Gastroesophageal sphincter (tissue), 4 donors: ENCODE data around the gene PRIMPOL. TPM values are rescaled to one million over a fixed set of nuclear protein-coding genes. Genes with fewer than 3 reads are reported as not detected.

Experiments used
- ATAC-seq: fragments of 150-250 bp; one replicate; pipeline ENCODE4 v1.9.1; 2016; ENCODE audit warnings: mild to moderate bottlenecking, moderate library complexity
- H3K27ac ChIP-seq, 4 donors: fragments of 200-600 bp; sonication (generic) in 3 of 4; 1 replicate in 3 of 4; 2 replicates in 1 of 4; pipeline ENCODE4 v1.5.1; 2016 to 2019
- H3K27me3 ChIP-seq: fragments of 200-600 bp; sonication (generic); one replicate; pipeline ENCODE4 v1.5.1; 2019
- H3K36me3 ChIP-seq, 2 donors: fragments of 200-600 bp; sonication (generic); one replicate each; pipeline ENCODE4 v1.5.1; 2019; ENCODE audit warnings: control low read depth in 1 of 2
- H3K4me1 ChIP-seq, 3 donors: fragments of 200-600 bp; sonication (generic); 1 replicate in 2 of 3; 2 replicates in 1 of 3; pipeline ENCODE4 v1.5.1; 2016 to 2019; ENCODE audit warnings: control low read depth in 2 of 3
- H3K4me3 ChIP-seq, 2 donors: fragments of 200-600 bp; sonication (generic); one replicate each; pipeline ENCODE4 v1.5.1; 2019; ENCODE audit warnings: mild to moderate bottlenecking in 1 of 2, moderate library complexity in 1 of 2
- H3K9me3 ChIP-seq, 3 donors: fragments of 200-600 bp; sonication (generic); one replicate each; pipeline ENCODE4 v1.5.1; 2017 to 2019; ENCODE audit warnings: control low read depth in 2 of 3
- EP300 ChIP-seq: sonication (generic); formaldehyde crosslinking; IDR thresholded peaks from one replicate; pipeline ENCODE4 v1.6.1; 2017; ENCODE audit warnings: antibody characterized with exemption, mild to moderate bottlenecking
- POLR2A ChIP-seq, 2 donors: fragments of 450-650 bp; IDR thresholded peaks; one replicate each; pipeline ENCODE4 v1.6.1; 2017; ENCODE audit warnings: antibody characterized with exemption in 2 of 2, mild to moderate bottlenecking in 2 of 2, moderate library complexity in 1 of 2
- POLR2AphosphoS5 ChIP-seq: sonication (generic); formaldehyde crosslinking; IDR thresholded peaks from one replicate; pipeline ENCODE4 v1.6.1; 2017; ENCODE audit warnings: antibody characterized with exemption
- WGBS, 2 donors: methylation state at CpG; one replicate each; pipeline ENCODE4 v1.1.5; 2018; ENCODE audit warnings: low coverage in 1 of 2; 5-methylcytosine and 5-hydroxymethylcytosine counted together
- total RNA-seq, 4 donors: library from RNA; depleted of rRNA; stranded (reverse); fragments of >200 nt; gene quantifications; one replicate each; pipeline ENCODE4 v1.1.0, GENCODE V29; 2016
- TF ChIP-seq, protein P1 (sequence below), 4 experiments: fragments of 200-600 bp in 2 of 4; fragments of 450-650 bp in 2 of 4; sonication (generic) in 1 of 4; IDR thresholded peaks; one replicate each; pipeline ENCODE4 v1.5.1; 2017 to 2019; ENCODE audit warnings: antibody characterized with exemption in 4 of 4, mild to moderate bottlenecking in 2 of 4, moderate library complexity in 2 of 4

Gene PRIMPOL
- total RNA-seq, 4 donors from 2014 or later = 14.2 to 21.6 (median 16.9) TPM

DNA sequence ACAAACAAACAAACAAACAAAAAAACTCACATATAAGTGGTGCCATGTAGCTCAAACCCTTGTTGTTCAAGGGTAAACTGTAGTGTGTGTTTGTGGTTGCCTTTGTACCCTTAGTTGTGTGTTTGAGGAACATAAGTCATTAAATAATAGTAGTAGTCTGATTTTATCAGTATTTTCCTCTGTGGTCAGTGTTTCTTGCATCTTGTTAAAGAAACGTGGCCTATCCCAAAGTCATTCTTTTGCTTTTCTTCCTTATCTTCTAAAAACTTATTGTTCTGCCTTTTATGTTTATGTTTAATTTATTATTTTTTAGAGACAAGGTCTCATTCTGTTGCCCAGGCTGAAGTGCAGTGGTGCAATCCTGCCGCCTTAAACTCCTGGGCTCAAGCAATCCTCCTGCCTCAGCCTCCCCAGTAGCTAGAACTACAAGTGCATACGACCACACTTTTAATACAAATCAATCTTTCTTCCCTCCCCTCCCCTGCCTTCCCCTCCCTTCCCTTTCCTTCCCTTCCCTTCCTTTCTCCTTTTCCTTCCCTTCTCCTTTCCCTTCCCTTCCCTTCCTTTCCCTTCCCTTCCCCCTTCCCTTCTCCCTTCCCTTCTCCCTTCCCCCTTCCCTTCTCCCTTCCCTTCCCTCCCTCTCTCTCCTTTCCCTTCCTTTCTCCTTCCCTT is 26.4 kb downstream of the PRIMPOL start:
- TF ChIP-seq EP300 = no peak
- no peak for TF ChIP-seq POLR2AphosphoS5
- TF ChIP-seq POLR2A (IDR thresholded peaks at IDR 0.05) = no peak
- TF ChIP-seq, protein P1, sequence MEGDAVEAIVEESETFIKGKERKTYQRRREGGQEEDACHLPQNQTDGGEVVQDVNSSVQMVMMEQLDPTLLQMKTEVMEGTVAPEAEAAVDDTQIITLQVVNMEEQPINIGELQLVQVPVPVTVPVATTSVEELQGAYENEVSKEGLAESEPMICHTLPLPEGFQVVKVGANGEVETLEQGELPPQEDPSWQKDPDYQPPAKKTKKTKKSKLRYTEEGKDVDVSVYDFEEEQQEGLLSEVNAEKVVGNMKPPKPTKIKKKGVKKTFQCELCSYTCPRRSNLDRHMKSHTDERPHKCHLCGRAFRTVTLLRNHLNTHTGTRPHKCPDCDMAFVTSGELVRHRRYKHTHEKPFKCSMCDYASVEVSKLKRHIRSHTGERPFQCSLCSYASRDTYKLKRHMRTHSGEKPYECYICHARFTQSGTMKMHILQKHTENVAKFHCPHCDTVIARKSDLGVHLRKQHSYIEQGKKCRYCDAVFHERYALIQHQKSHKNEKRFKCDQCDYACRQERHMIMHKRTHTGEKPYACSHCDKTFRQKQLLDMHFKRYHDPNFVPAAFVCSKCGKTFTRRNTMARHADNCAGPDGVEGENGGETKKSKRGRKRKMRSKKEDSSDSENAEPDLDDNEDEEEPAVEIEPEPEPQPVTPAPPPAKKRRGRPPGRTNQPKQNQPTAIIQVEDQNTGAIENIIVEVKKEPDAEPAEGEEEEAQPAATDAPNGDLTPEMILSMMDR (IDR thresholded peaks at IDR 0.05) = no peak
- no peak overlapping the region for H3K4me3 ChIP-seq
- H3K27me3 ChIP-seq = no peaks in the 10 kb centered on the region
- ATAC-seq = no peak
- H3K36me3 ChIP-seq = peaks cover 0 to 62% of the 10 kb centered on the region in 2 donors
- 84 to 90% methylated on average over 3 of the region's 3 CpGs for WGBS, 2 donors
- H3K27ac ChIP-seq = no peak overlapping the region
- H3K4me1 ChIP-seq = no peaks in the 10 kb centered on the region
- H3K9me3 ChIP-seq = no peaks in the 10 kb centered on the region

DNA sequence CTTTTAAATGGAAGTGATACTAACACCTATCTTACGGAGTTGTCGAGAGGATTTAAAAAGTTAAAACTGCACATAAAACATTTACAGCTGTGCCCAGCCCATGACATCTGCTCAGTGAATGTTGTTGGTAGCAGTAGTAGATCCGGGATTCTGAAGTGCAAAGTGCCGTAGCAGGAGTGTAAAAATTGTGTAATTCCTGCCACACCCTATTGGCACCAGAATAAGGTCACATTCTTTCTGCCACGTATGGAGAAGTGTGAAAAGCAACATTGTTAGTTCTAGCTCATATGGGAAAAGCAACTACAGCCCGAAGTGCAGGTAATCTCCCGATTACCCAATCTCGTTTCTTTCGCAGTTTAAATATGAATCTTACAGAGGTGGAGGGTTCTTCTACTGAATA is 31.2 kb downstream of the PRIMPOL start:
- 73 to 77% methylated on average over 4 to 9 of the region's 9 CpGs for WGBS, 2 donors
- TF ChIP-seq POLR2AphosphoS5 = no peak
- Histone ChIP-seq H3K9me3 (no peaks in the 10 kb centered on the region), H3K36me3 (peaks cover 0 to 32% of the 10 kb centered on the region in 2 donors), H3K27ac (no peak overlapping the region), H3K4me1 (no peaks in the 10 kb centered on the region), H3K4me3 (no peak overlapping the region), H3K27me3 (no peaks in the 10 kb centered on the region)
- ATAC-seq = no peak

DNA sequence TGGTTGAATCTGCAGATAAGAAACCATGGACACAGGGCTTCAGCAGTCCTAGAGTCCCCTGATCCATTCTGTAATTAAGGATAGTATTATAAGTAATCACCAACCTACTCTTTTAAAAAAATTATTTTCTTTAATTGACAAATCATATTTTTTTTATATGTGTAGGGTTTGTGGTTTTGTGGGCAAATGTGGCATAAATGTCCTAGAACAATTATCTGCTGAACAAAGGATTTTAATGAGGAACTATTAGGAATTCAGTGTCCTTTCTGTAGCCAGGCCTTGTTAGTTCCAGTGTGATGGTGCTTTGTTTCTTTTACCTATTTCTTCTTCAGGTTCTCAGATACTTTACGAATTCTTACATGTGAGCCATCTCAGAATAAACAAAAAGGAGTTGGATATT is 32.4 kb downstream of the PRIMPOL start:
- no peaks in the 10 kb centered on the region for H3K27me3 ChIP-seq
- peaks cover 0 to 40% of the 10 kb centered on the region in 2 donors for H3K36me3 ChIP-seq
- H3K4me1 ChIP-seq = no peaks in the 10 kb centered on the region
- WGBS, 2 donors = 88 to 100% methylated on average over 1 of the region's 1 CpG
- H3K9me3 ChIP-seq = no peaks in the 10 kb centered on the region
- ATAC-seq = no peak
- H3K27ac ChIP-seq = no peak overlapping the region
- no peak overlapping the region for H3K4me3 ChIP-seq
- TF ChIP-seq POLR2A (IDR thresholded peaks at IDR 0.05) = no peak
- TF ChIP-seq EP300 = no peak
- TF ChIP-seq POLR2AphosphoS5 = no peak
- TF ChIP-seq, protein P1 (IDR thresholded peaks at IDR 0.05) = no peak

DNA sequence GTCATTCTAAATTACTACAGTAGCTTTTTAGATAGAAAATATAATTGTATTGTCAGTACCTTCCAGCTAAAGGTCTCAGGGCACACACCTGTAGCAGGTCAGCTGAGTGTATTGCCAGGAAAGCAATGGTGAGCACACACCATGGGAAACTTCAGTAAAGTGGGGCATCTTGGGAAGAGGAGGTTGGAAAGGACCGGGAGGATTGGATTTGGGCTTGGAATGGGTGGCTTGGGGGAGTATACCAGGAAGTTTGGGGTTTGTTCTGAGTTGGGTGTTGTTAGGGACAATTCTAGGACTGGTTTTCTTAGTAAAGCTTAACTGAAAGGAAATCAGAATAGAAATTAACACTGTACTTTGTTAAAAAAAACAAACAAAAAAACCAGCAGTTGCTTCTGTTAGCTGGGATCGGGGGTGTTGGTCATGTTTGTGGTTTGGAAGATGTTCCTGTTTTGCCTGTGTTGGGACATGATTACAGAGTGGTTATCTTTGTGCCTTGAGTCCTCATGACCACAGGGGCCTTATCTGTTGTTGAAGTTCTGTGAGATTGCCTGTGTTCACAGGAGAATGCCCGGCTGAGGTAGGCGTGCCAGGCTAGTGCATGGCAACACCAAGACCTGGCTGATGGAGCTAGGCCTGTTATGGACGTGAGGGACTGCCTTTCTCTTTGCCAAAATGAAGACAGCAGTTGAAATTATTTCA is 35.1 kb downstream of the PRIMPOL start:
- Histone ChIP-seq H3K4me1 (no peaks in the 10 kb centered on the region), H3K27me3 (no peaks in the 10 kb centered on the region), H3K9me3 (no peaks in the 10 kb centered on the region), H3K27ac (no peak overlapping the region), H3K36me3 (peaks cover 0 to 47% of the 10 kb centered on the region in 2 donors), H3K4me3 (no peak overlapping the region)
- TF ChIP-seq POLR2A (IDR thresholded peaks at IDR 0.05) (no peak), POLR2AphosphoS5 (no peak), EP300 (no peak)
- TF ChIP-seq, protein P1 (IDR thresholded peaks at IDR 0.05) = no peak
- 76 to 79% methylated on average over 5 of the region's 5 CpGs for WGBS, 2 donors
- no peak for ATAC-seq

DNA sequence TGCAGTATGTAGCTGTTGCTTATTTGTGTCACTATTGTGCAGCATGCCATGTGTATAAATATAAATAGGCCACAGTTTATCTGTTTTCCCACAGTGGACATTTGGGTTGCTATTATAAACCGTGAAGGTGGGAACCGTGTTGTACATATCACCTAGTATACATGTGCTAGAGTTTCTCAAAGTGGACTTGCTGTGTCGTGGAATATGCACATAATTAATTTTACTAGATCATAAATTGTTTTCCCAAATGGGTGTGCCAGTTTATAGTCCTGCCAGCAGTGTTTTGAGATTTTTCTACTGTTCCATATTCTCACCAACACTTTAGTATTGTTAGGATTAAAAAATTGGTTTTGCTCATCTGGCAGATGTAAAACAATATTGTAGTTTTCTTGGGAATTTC is 38.5 kb downstream of the PRIMPOL start:
- no peak overlapping the region for H3K4me3 ChIP-seq
- WGBS, 2 donors = 45 to 58% methylated on average over 3 of the region's 3 CpGs
- H3K4me1 ChIP-seq = no peaks in the 10 kb centered on the region
- H3K36me3 ChIP-seq = peaks cover 0 to 53% of the 10 kb centered on the region in 2 donors
- ATAC-seq = no peak
- no peaks in the 10 kb centered on the region for H3K9me3 ChIP-seq
- TF ChIP-seq, protein P1 (IDR thresholded peaks at IDR 0.05) = no peak
- no peak for TF ChIP-seq EP300
- TF ChIP-seq POLR2A (IDR thresholded peaks at IDR 0.05) = no peak
- no peaks in the 10 kb centered on the region for H3K27me3 ChIP-seq
- no peak overlapping the region for H3K27ac ChIP-seq
